Activated CD4-positive, alpha-beta T cell treated with anti-CD3 and anti-CD28 coated beads, Interleukin-10, Interleukin-2, amounts not matched to agents 100 ng/mL and 50 ng/mL, durations not matched to agents 16 hours and 8 hours (primary cell): Measurements from ENCODE around the gene CLIP1.

ENCODE experiments used
- DNase-seq: peaks from one replicate; pipeline ENCODE4 v3.0.0-alpha.2; 2020

Gene CLIP1

GRCh38 chr12:122244565-122245371, 177.7 kb downstream of the CLIP1 start:
- DNase-seq, result peak; percentile 60

DNA sequence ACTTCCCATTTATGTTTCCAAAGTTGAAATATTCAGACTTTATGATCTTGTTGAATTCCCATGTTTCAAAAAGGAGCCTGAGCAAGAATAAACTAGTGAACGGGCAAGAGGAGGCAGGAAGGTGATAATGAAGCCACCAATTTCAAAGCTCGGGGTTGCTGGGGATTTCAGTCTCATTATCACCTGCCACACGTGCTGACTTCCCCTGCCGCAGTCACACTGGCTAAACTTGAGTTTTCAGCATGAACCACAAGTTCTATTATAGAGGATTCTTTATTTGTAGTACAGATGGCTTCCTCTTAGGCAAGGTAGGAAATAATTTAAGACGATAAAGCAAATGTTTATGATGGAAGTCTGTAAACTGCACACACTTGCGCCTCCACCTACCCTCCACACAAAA, 178.5 kb downstream of the CLIP1 start:
- DNase-seq, result peak; percentile 33

DNA sequence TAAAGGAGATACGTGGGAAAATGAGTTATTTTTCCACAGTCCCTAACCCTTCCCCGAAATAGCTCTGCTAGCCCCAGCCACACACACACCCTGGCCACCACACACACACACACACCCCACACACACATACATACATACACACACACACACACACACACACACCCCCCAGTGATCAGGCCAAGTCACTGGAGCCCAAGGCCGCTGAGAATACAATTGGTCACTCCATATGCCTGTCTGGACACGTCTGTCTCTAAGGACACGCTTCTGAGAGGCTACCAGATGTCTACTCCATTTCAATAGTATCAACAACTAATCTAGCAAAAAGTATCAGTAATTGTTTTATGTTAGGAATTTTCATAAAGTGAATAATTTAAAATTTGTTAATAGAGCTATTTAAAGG, 183.6 kb downstream of the CLIP1 start:
- no peak for DNase-seq

GRCh38 chr12:122235741-122236140, 186.7 kb downstream of the CLIP1 start:
- DNase-seq, result no peak

DNA sequence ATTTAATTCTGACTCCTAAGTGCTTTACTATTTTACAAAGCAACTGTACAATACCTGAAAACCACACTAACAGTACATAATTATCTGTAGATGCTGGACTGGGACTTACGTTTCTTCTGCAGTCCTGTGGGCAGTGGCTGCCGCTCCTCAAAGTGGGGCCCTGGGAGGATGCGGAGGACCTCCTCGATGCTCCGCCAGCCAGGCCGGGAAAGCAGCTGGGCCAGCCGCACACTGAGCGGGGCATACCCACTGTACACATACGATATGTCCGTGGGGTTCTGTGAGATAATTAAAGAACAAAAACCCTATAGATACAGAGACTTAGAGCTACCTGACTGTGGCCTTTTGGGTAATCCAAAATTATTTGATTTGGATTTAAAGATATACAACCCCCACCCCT, 189.8 kb downstream of the CLIP1 start:
- DNase-seq, result no peak

DNA sequence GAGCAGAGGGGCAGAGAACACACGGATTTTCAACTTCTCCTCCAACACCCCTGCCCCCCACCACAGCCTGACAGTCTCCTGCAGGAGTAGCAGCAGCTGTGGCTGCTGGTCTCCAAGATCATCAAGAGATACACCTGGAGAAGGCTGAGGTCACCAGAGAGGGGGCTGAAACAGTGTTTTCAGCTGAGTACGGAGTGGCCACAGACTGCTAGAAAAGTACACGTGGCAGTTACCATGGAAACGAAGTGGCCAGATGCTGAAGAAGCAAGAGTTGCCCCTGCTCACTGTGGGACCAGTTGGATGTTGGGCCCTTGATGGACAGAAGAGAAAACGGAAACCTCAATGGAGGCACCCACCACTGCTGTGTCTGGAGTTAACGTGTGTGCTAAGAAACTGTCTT, 191.7 kb downstream of the CLIP1 start:
- no peak for DNase-seq

DNA sequence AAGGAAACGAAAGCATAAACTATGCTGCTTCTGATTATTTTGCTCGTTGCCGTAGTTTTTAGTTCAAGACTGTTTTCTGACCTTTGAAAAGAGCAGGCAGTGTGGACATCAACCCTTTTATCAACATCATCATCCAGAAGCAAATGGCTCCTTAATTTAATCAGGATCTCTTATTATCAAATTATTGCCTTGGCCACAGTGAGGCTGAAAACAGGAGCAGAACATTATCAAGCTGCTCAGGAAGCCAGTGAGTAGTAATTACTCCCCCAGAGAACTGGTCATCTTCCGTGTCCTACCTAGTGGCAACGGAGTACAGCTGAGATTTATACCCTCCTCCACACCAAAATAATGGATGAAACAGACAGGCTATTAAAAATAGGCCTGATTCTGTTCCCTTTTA, 194.4 kb downstream of the CLIP1 start:
- DNase-seq, result no peak

DNA sequence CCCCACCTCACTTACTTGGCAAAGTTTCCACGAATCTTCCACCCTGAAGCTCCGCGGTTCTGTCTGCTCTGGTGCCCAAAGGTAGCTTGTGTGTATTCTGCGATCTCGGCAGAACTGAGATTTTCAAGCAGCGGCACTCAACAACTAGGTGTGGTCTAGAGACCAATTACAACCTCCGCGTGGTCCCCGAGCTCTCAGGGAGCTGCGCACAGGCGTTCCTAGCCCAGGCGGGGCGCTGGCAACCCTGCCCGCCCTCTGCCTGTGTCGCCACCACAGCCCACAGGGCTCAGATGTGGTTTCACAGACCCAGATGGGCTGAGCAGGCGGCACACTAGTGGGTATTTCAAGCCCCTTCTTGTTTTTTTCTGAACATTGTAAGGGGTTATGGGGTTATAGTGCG, 195.1 kb downstream of the CLIP1 start:
- DNase-seq, result peak; percentile 36

DNA sequence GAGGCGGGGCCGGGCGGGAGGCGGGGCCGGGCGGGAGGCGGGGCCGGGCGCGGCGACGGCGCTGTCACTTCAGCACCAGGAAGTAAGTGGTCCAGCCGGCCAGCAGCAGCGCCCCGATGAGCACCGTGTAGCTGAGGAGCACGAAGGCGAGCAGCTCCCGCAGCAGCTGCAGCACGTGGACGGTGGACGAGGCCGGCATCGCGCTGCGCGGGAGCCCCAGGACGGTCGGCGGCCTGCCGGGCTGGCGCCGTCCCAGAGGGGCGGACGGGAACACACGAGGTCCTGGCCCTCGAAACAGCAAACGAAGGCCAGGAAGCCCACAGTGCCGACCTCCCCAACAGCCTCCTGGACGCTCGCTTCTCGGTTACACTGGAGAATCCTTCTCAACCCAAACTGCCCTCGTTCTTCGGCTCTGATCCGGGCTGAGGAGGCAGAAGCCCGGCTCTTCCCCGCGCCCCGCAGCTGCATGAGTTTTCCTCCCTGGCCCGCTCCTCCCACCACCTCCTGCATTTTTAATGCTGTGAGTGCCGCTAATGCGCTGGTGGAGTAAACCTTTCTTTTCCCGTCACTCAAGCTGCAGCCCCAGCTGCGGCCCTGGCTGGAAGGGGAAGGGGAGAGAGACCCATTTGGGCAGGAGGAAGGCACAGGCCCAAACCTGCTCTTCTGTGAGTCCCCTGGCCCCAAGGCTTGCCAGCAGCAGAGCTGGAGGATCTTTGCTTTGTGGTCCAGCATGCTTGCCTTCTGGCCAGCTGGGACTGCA, 195.9 kb downstream of the CLIP1 start:
- no peak for DNase-seq

DNA sequence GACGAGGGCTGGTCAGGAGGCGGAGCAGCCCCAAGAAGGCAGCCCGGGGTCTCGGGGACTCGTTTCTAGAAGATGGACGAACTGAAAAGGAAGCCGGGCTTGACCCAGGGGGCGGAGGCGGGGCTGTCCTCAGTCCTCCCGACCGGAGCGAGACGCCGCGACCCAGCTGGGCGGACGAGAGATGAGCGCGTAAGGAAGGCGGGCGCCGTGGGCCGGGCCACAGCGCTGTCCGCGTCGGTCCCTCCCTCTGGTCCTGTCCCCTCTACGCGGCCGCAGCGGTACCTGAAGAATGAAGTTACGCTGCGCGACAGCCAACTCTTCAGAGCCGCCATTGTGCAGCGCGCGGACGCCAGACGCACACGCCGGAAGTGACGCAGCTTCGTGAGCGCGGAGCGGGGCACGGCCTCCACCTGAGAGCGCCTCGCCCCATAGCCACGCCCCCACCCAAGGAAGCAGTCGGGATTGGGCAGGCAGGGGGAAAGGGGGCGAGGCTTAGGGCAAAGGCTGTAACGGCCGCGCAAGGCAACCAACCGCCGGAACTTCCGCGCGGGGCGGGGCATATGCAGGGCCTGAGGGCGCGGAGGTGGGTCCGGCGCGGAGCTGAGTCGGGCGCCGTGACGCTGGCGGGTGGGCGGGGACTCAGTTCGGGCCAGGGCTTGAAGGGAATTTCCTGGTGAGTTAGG, 196.6 kb downstream of the CLIP1 start, which contains the start of gene DIABLO:
DIABLO (minus strand) TSS at position 370 of the 683 bp plus-strand sequence; CDS start at position 332, 38 bp downstream.
- peak; percentile 100 for DNase-seq
